ENCODE data around the gene DAPK1. TPM values are rescaled to one million over a fixed set of nuclear protein-coding genes. Genes with fewer than 3 reads are reported as not detected.

The DAPK1 gene
- total RNA-seq, 1 donor: 8.6 TPM

- no peak for DNase-seq (ENCODE audit: low read depth)
- TF ChIP-seq, protein P1, sequence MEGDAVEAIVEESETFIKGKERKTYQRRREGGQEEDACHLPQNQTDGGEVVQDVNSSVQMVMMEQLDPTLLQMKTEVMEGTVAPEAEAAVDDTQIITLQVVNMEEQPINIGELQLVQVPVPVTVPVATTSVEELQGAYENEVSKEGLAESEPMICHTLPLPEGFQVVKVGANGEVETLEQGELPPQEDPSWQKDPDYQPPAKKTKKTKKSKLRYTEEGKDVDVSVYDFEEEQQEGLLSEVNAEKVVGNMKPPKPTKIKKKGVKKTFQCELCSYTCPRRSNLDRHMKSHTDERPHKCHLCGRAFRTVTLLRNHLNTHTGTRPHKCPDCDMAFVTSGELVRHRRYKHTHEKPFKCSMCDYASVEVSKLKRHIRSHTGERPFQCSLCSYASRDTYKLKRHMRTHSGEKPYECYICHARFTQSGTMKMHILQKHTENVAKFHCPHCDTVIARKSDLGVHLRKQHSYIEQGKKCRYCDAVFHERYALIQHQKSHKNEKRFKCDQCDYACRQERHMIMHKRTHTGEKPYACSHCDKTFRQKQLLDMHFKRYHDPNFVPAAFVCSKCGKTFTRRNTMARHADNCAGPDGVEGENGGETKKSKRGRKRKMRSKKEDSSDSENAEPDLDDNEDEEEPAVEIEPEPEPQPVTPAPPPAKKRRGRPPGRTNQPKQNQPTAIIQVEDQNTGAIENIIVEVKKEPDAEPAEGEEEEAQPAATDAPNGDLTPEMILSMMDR (IDR thresholded peaks at IDR 0.05; ENCODE audit: insufficient read depth, low read depth, low read length): no peak
- no peak overlapping the region for H3K4me3 ChIP-seq (ENCODE audit: low read depth, low read length)
Measured at GRCh38 chr9:87619346-87619745, 121.7 kb downstream of the DAPK1 start.

- TF ChIP-seq, protein P1 (IDR thresholded peaks at IDR 0.05; ENCODE audit: insufficient read depth, low read depth, low read length): no peak
- DNase-seq (ENCODE audit: low read depth): no peak
- H3K4me3 ChIP-seq (ENCODE audit: low read depth, low read length): no peak overlapping the region
Measured at GRCh38 chr9:87620731-87621322, 123.2 kb downstream of the DAPK1 start.

GRCh38 chr9:87622098-87622497 lies 124.4 kb downstream of the DAPK1 start:
- H3K4me3 ChIP-seq (ENCODE audit: low read depth, low read length): no peak overlapping the region
- DNase-seq (ENCODE audit: low read depth): no peak
- TF ChIP-seq, protein P1 (IDR thresholded peaks at IDR 0.05; ENCODE audit: insufficient read depth, low read depth, low read length): no peak

- no peak for DNase-seq (ENCODE audit: low read depth)
- TF ChIP-seq, protein P1 (IDR thresholded peaks at IDR 0.05; ENCODE audit: insufficient read depth, low read depth, low read length): no peak
- no peak overlapping the region for H3K4me3 ChIP-seq (ENCODE audit: low read depth, low read length)
Measured at GRCh38 chr9:87622923-87623322, 125.3 kb downstream of the DAPK1 start.

DNA sequence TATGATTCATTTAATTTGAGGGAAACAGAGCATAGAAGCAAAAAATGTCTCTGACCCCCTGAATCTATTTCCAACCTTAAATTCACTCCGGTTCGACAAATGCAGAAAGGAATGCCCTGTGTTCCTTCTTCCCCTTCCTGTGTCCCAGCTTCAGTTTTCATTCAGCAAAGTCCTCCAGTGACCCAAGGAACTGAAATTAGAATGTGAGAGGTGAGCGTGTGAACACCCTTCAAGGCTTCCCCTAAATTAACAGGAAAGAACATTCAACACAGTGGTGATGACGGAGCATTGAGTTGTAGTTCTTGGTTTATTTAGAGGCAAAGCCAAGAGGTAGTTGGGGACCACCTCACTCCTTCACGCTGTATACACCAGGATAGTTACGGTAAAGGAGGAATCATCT lies 130.7 kb downstream of the DAPK1 start:
- H3K4me3 ChIP-seq (ENCODE audit: low read depth, low read length): no peak overlapping the region
- TF ChIP-seq, protein P1 (IDR thresholded peaks at IDR 0.05; ENCODE audit: insufficient read depth, low read depth, low read length): no peak
- DNase-seq (ENCODE audit: low read depth): no peak

DNA sequence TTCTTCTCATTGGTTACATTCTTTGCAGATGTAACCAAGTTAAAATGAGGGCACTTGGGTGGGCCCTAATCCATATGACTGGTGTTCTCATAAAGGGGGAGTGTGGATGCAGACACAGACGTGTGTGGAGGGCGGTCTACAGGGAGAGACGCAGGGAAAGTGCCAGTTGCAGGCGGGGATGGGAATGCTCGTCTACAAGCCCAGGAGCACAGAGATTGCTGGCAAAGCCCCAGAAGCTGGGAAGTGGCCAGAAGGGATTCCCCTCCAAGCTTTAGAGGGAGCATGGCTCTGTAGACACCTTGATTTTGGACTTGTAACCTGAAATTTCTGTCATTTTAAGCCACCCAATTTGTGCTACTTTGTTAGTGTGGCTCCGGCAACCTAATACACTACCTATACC lies 131.4 kb downstream of the DAPK1 start:
- DNase-seq (ENCODE audit: low read depth): no peak
- TF ChIP-seq, protein P1 (IDR thresholded peaks at IDR 0.05; ENCODE audit: insufficient read depth, low read depth, low read length): no peak
- no peak overlapping the region for H3K4me3 ChIP-seq (ENCODE audit: low read depth, low read length)

DNA sequence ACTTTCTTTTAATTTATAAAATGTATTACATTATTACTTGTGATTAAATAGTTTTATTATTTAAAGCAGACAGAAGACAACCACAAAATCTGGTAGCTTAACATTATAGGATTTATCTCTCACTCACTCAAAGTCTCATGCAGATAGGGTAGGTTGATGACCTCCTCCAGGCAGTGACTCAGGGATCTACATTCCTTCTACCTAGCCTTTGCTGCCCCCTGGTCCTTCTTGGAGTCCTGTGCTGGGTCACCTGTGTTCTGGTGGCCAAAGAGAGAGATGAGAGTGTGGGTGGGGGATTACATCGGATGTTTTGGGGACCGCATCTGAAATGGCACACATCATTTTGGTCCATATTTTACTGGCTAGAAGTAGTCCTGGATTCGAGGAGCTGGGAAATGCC lies 132.6 kb downstream of the DAPK1 start:
- no peak for DNase-seq (ENCODE audit: low read depth)
- H3K4me3 ChIP-seq (ENCODE audit: low read depth, low read length): no peak overlapping the region
- TF ChIP-seq, protein P1 (IDR thresholded peaks at IDR 0.05; ENCODE audit: insufficient read depth, low read depth, low read length): no peak
